HepG2 (cell line): ENCODE results near the gene PALM3. TPM values are rescaled to one million over a fixed set of nuclear protein-coding genes. Genes with fewer than 3 reads are reported as not detected.

ENCODE experiments used
- BCLAF1 ChIP-seq: fragments of 450-650 bp; IDR thresholded peaks from 2 replicates; pipeline ENCODE4 v1.6.1; 2017; ENCODE audit warnings: mild to moderate bottlenecking
- CENPX ChIP-seq: sonication (generic); formaldehyde crosslinking; IDR thresholded peaks from 2 replicates; pipeline ENCODE4 v1.9.0; 2021; ENCODE audit warnings: mild to moderate bottlenecking, missing genetic modification reagents, moderate library complexity
- CREB1 ChIP-seq, 2 experiments: fragments of 450-650 bp in 1 of 2; IDR thresholded peaks; 2 replicates each; pipeline ENCODE4 v1.6.1; 2016 to 2017; ENCODE audit warnings: control low read depth in 1 of 2, mild to moderate bottlenecking in 1 of 2, missing compliant biosample characterization in 1 of 2, missing genetic modification characterization in 1 of 2
- DNMT1 ChIP-seq: sonication (generic); formaldehyde crosslinking; IDR thresholded peaks from 2 replicates; pipeline ENCODE4 v1.5.1; 2020; ENCODE audit warnings: mild to moderate bottlenecking, missing genetic modification reagents
- FOXO1 ChIP-seq: sonication (generic); formaldehyde crosslinking; IDR thresholded peaks from 2 replicates; pipeline ENCODE4 v1.4.0; 2020; ENCODE audit warnings: missing genetic modification reagents
- HOXA3 ChIP-seq: sonication (generic); formaldehyde crosslinking; IDR thresholded peaks from 2 replicates; pipeline ENCODE4 v1.5.0; 2020; ENCODE audit warnings: missing genetic modification reagents
- ISL2 ChIP-seq: sonication (generic); formaldehyde crosslinking; IDR thresholded peaks from 2 replicates; pipeline ENCODE4 v1.5.0; 2020; ENCODE audit warnings: missing genetic modification reagents
- KDM2A ChIP-seq: sonication (generic); formaldehyde crosslinking; IDR thresholded peaks from 2 replicates; pipeline ENCODE4 v1.4.0; 2020; ENCODE audit warnings: low read depth, missing genetic modification reagents, borderline replicate concordance
- MTA1 ChIP-seq: sonication (generic); formaldehyde crosslinking; IDR thresholded peaks from 2 replicates; pipeline ENCODE4 v1.4.0; 2020; ENCODE audit warnings: missing genetic modification reagents, mild to moderate bottlenecking, borderline replicate concordance
- NR2F1 ChIP-seq, 2 experiments: fragments of 450-650 bp in 1 of 2; formaldehyde crosslinking in 1 of 2; IDR thresholded peaks; 2 replicates each; pipeline versions ENCODE4 v1.5.0 to v1.6.1; 2016 to 2020; ENCODE audit warnings: mild to moderate bottlenecking in 1 of 2, missing compliant biosample characterization in 1 of 2, missing genetic modification reagents in 1 of 2, moderate library complexity in 1 of 2
- REST ChIP-seq, 2 experiments: IDR thresholded peaks; 2 replicates each; pipeline ENCODE4 v1.6.1; 2011 to 2012; ENCODE audit warnings: low read length in 2 of 2, borderline replicate concordance in 1 of 2, low read depth in 1 of 2, mild to moderate bottlenecking in 1 of 2, moderate library complexity in 1 of 2
- SETDB1 ChIP-seq: sonication (generic); formaldehyde crosslinking; IDR thresholded peaks from 2 replicates; pipeline ENCODE4 v1.5.1; 2020; ENCODE audit warnings: missing genetic modification reagents, mild to moderate bottlenecking, borderline replicate concordance
- TCF7 ChIP-seq: sonication (generic); IDR thresholded peaks from 2 replicates; pipeline ENCODE4 v1.6.1; 2016; ENCODE audit warnings: antibody characterized with exemption, low read depth
- TRIM24 ChIP-seq: sonication (generic); formaldehyde crosslinking; IDR thresholded peaks from 2 replicates; pipeline ENCODE4 v1.8.0; 2022; ENCODE audit warnings: mild to moderate bottlenecking, missing genetic modification reagents
- ZFY ChIP-seq: sonication (generic); formaldehyde crosslinking; IDR thresholded peaks from 2 replicates; pipeline ENCODE4 v1.4.0; 2020; ENCODE audit warnings: missing genetic modification reagents
- ZIK1 ChIP-seq: sonication (generic); formaldehyde crosslinking; IDR thresholded peaks from 2 replicates; pipeline ENCODE4 v1.5.0; 2020; ENCODE audit warnings: mild to moderate bottlenecking, low read depth, missing genetic modification reagents, borderline replicate concordance
- ZMAT3 ChIP-seq: sonication (generic); formaldehyde crosslinking; conservative IDR thresholded peaks from 2 replicates; pipeline ENCODE4 v1.7.0; 2021; ENCODE audit warnings: missing genetic modification reagents
- ZMAT5 ChIP-seq: sonication (generic); formaldehyde crosslinking; IDR thresholded peaks from 2 replicates; pipeline ENCODE4 v1.5.0; 2020; ENCODE audit warnings: mild to moderate bottlenecking, low read depth, missing genetic modification reagents, borderline replicate concordance
- ZNF282 ChIP-seq: fragments of 450-650 bp; IDR thresholded peaks from 2 replicates; pipeline ENCODE4 v1.6.1; 2018; ENCODE audit not compliant: partially characterized antibody
- ZNF589 ChIP-seq: sonication (generic); formaldehyde crosslinking; conservative IDR thresholded peaks from 2 replicates; pipeline ENCODE4 v1.8.0; 2022; ENCODE audit warnings: mild to moderate bottlenecking, moderate library complexity, missing genetic modification reagents
- ZNF781 ChIP-seq: sonication (generic); formaldehyde crosslinking; IDR thresholded peaks from 2 replicates; pipeline ENCODE4 v1.5.1; 2020; ENCODE audit warnings: borderline replicate concordance, mild to moderate bottlenecking, missing genetic modification reagents; ENCODE audit errors: not compliant biosample characterization
- ZNF850 ChIP-seq: sonication (generic); formaldehyde crosslinking; conservative IDR thresholded peaks from 2 replicates; pipeline ENCODE4 v1.9.0; 2021; ENCODE audit warnings: mild to moderate bottlenecking, missing genetic modification reagents
- ZNF878 ChIP-seq: sonication (generic); formaldehyde crosslinking; IDR thresholded peaks from 2 replicates; pipeline ENCODE4 v1.8.1; 2023; ENCODE audit warnings: mild to moderate bottlenecking, missing genetic modification reagents, moderate library complexity
- ZSCAN21 ChIP-seq: sonication (generic); formaldehyde crosslinking; IDR thresholded peaks from 2 replicates; pipeline ENCODE4 v1.8.0; 2022; ENCODE audit warnings: mild to moderate bottlenecking, missing genetic modification reagents, moderate library complexity, borderline replicate concordance
- polyA plus RNA-seq, 8 experiments: library from polyadenylated mRNA; depleted of rRNA in 3 of 8; stranded (reverse) in 7 of 8; unstranded in 1 of 8; fragments of >200 nt; fragmentation: Illumina TruSeq in 4 of 8; extraction: Trizol in 4 of 8; gene quantifications; 2 replicates each; pipeline versions ENCODE4 v1.2.1 to v1.2.3, GENCODE V29; 2011 to 2016; ENCODE audit warnings: low read depth in 4 of 8, missing spikeins in 1 of 8, mixed read lengths in 1 of 8; ENCODE audit not compliant: insufficient read depth in 1 of 8
- total RNA-seq, 5 experiments: library from RNA; depleted of rRNA; stranded (reverse); fragments of >200 nt; fragmentation: Illumina TruSeq; extraction: Trizol; gene quantifications; 2 replicates each; pipeline ENCODE4 v1.2.3, GENCODE V29; 2016; ENCODE audit warnings: low read depth in 1 of 5

PALM3 gene
- total and polyA plus RNA-seq, 2 of the 13 experiments (the other 11 are each of a cell fraction or from before 2014, with no cell fraction given), result 0.79 to 2.4 TPM

GRCh38 chr19:14061081-14061749 is 661 bp downstream of the PALM3 start (continued):
- TF ChIP-seq ZSCAN21 (CRISPR knock-in tag) (no peak), REST (IDR thresholded peaks at IDR 0.05; ENCODE audit: borderline replicate concordance in 1 of 2, low read depth in 1 of 2, low read length in 2 of 2) (no peak), ZNF589 (CRISPR knock-in tag) (no peak), CENPX (no peak), ZFY (CRISPR knock-in tag) (no peak), CREB1 (IDR thresholded peaks at IDR 0.05) (no peak), CREB1 (CRISPR knock-in tag; IDR thresholded peaks at IDR 0.05) (no peak), ISL2 (CRISPR knock-in tag) (0 out of 2 replicates have a peak, but pooled peaks have one; percentile 20), DNMT1 (CRISPR knock-in tag) (no peak), HOXA3 (CRISPR knock-in tag) (peak; percentile 62; the same call in 1 of the 2 replicates), ZNF850 (no peak), SETDB1 (no peak), KDM2A (no peak), TCF7 (no peak), NR2F1 (CRISPR knock-in tag; IDR thresholded peaks at IDR 0.05) (peak; percentile 77 to 84), ZMAT5 (no peak), BCLAF1 (no peak), ZMAT3 (peak; percentile 78; the same call in 1 of the 2 replicates), ZIK1 (CRISPR knock-in tag) (no peak), MTA1 (CRISPR knock-in tag) (peak; percentile 55; the same call in 1 of the 2 replicates), ZNF781 (no peak), TRIM24 (CRISPR knock-in tag) (no peak), ZNF878 (CRISPR knock-in tag) (no peak), ZNF282 (no peak), FOXO1 (CRISPR knock-in tag) (no peak)
